H1 (cell line): ENCODE data around the gene FARS2. TPM values are rescaled to one million over a fixed set of nuclear protein-coding genes. Genes with fewer than 3 reads are reported as not detected.

Source experiments
- CTCF ChIA-PET: fragments of 300-600 bp; sonication (Branson Sonifier 250); formaldehyde crosslinking; loops from one replicate; lab custom pipeline; 2021; ENCODE audit not compliant: partially characterized antibody; lab: Charles Lee
- POLR2A ChIA-PET: fragments of 300-600 bp; sonication (Branson Sonifier 250); formaldehyde crosslinking; loops from one replicate; lab custom pipeline; 2021; ENCODE audit warnings: inconsistent platforms; ENCODE audit not compliant: partially characterized antibody; lab: Charles Lee
- DNase-seq, 2 experiments: peaks; one replicate each; pipeline versions ENCODE4 v3.0.0 to v3.0.0-alpha.2; 2010 to 2022; ENCODE audit warnings: low spot score in 2 of 2, low read depth in 1 of 2, mixed read lengths in 1 of 2
- FAIRE-seq: peaks from 2 replicates; lab custom pipeline; 2011; peaks lifted over from hg19 to GRCh38; lab: Jason Lieb, UNC
- H2AFZ ChIP-seq: 2 replicates; pipeline ENCODE4 v1.8.1; 2012; ENCODE audit warnings: low read length, inconsistent platforms
- H2AK5ac ChIP-seq: 2 replicates; pipeline ENCODE4 v1.6.1; 2013; ENCODE audit warnings: low read depth, low read length
- H2BK120ac ChIP-seq: replicated peaks from 2 replicates; pipeline ENCODE3; 2013; ENCODE audit warnings: low read depth, low read length, inconsistent platforms
- H2BK12ac ChIP-seq: 2 replicates; pipeline ENCODE4 v1.6.1; 2013; ENCODE audit warnings: low read depth, low read length
- H2BK15ac ChIP-seq: 2 replicates; pipeline ENCODE4 v1.6.1; 2013; ENCODE audit warnings: low read length
- H2BK20ac ChIP-seq: 2 replicates; pipeline ENCODE4 v1.6.1; 2013; ENCODE audit warnings: low read length
- H2BK5ac ChIP-seq: 2 replicates; pipeline ENCODE4 v1.6.1; 2013; ENCODE audit warnings: low read depth, low read length
- H3K14ac ChIP-seq: 2 replicates; pipeline ENCODE4 v1.6.1; 2013; ENCODE audit warnings: inconsistent platforms; ENCODE audit not compliant: insufficient read length
- H3K18ac ChIP-seq: 2 replicates; pipeline ENCODE4 v1.6.1; 2013; ENCODE audit warnings: low read length; ENCODE audit errors: extremely low read depth
- H3K23ac ChIP-seq: 2 replicates; pipeline ENCODE4 v1.6.1; 2013; ENCODE audit warnings: inconsistent platforms; ENCODE audit not compliant: insufficient read length
- H3K23me2 ChIP-seq: 2 replicates; pipeline ENCODE4 v1.6.1; 2013; ENCODE audit warnings: low read depth, low read length
- H3K27ac ChIP-seq: 2 replicates; pipeline ENCODE4 v1.6.1; 2011; ENCODE audit warnings: low read depth, low read length, inconsistent platforms
- H3K27me3 ChIP-seq, 4 experiments: replicated peaks in 1 of 4; 1 replicate in 1 of 4; 2 replicates in 3 of 4; pipeline versions ENCODE4 v1.6.1 to v1.8.1; 2011 to 2013; ENCODE audit warnings: low read length in 3 of 4, mild to moderate bottlenecking in 3 of 4, inconsistent platforms in 2 of 4, mixed read lengths in 2 of 4, moderate library complexity in 1 of 4; ENCODE audit not compliant: control insufficient read depth in 3 of 4, insufficient read depth in 3 of 4; ENCODE audit errors: extremely low read depth in 1 of 4
- H3K36me3 ChIP-seq, 4 experiments: 2 replicates each; pipeline versions ENCODE4 v1.6.1 to v1.8.1; 2011 to 2013; ENCODE audit warnings: mild to moderate bottlenecking in 4 of 4, low read length in 3 of 4, moderate library complexity in 2 of 4, control low read depth in 1 of 4, inconsistent platforms in 1 of 4; ENCODE audit not compliant: insufficient read depth in 4 of 4, control insufficient read depth in 2 of 4
- H3K4ac ChIP-seq: replicated peaks from 2 replicates; pipeline ENCODE3; 2013; ENCODE audit warnings: low read length, low read depth, mixed read lengths, inconsistent platforms; ENCODE audit not compliant: insufficient read length
- H3K4me1 ChIP-seq, 4 experiments: replicated peaks in 1 of 4; 1 replicate in 1 of 4; 2 replicates in 3 of 4; pipeline versions ENCODE4 v1.6.1 to v1.8.1; 2011 to 2013; ENCODE audit warnings: low read length in 3 of 4, inconsistent platforms in 2 of 4, mixed read lengths in 1 of 4; ENCODE audit not compliant: insufficient read depth in 4 of 4, control insufficient read depth in 3 of 4
- H3K4me2 ChIP-seq, 2 experiments: 2 replicates each; pipeline versions ENCODE4 v1.6.1 to v1.8.1; 2011 to 2013; ENCODE audit warnings: low read depth in 2 of 2, low read length in 2 of 2, control low read depth in 1 of 2, inconsistent platforms in 1 of 2, mild to moderate bottlenecking in 1 of 2; ENCODE audit not compliant: insufficient read depth in 1 of 2
- H3K4me3 ChIP-seq, 4 experiments: fragments of 200-600, 300-600 bp in 1 of 4; sonication (generic), shearing (Covaris generic), sonication (Bioruptor Twin) in 1 of 4; 2 replicates each; pipeline versions ENCODE4 v1.5.1 to v1.8.1; 2011 to 2016; ENCODE audit warnings: low read length in 4 of 4, low read depth in 3 of 4, control low read depth in 2 of 4, inconsistent platforms in 2 of 4, mild to moderate bottlenecking in 2 of 4, mixed read lengths in 1 of 4, moderate library complexity in 1 of 4; ENCODE audit not compliant: insufficient read depth in 2 of 4; ENCODE audit errors: extremely low read depth in 1 of 4
- H3K56ac ChIP-seq: replicated peaks from 2 replicates; pipeline ENCODE3; 2013; ENCODE audit warnings: low read depth, mild to moderate bottlenecking, mixed read lengths, low read length, inconsistent platforms; ENCODE audit not compliant: insufficient read length
- H3K79me1 ChIP-seq: 2 replicates; pipeline ENCODE4 v1.6.1; 2013; ENCODE audit warnings: low read depth, low read length, control low read depth
- H3K79me2 ChIP-seq, 2 experiments: 2 replicates each; pipeline versions ENCODE4 v1.6.1 to v1.8.1; 2012 to 2013; ENCODE audit warnings: low read length in 2 of 2, mild to moderate bottlenecking in 2 of 2, inconsistent platforms in 1 of 2; ENCODE audit not compliant: insufficient read depth in 2 of 2, control insufficient read depth in 1 of 2
- H3K9ac ChIP-seq, 4 experiments: replicated peaks in 1 of 4; 1 replicate in 1 of 4; 2 replicates in 3 of 4; pipeline versions ENCODE4 v1.6.1 to v1.8.1; 2011 to 2013; ENCODE audit warnings: low read depth in 3 of 4, low read length in 3 of 4, control low read depth in 2 of 4, mild to moderate bottlenecking in 2 of 4, moderate library complexity in 2 of 4, inconsistent platforms in 1 of 4; ENCODE audit errors: extremely low read depth in 1 of 4
- H3K9me3 ChIP-seq, 2 experiments: 2 replicates each; pipeline versions ENCODE4 v1.6.1 to v1.8.1; 2012 to 2013; ENCODE audit warnings: mild to moderate bottlenecking in 2 of 2, moderate library complexity in 2 of 2, control low read depth in 1 of 2, inconsistent platforms in 1 of 2, low read depth in 1 of 2, low read length in 1 of 2, mixed read lengths in 1 of 2; ENCODE audit not compliant: insufficient read depth in 2 of 2
- H4K20me1 ChIP-seq, 2 experiments: replicated peaks in 1 of 2; 2 replicates each; pipeline versions ENCODE3 to v1.8.1; 2011 to 2013; ENCODE audit warnings: inconsistent platforms in 2 of 2, low read length in 2 of 2, mild to moderate bottlenecking in 1 of 2; ENCODE audit not compliant: insufficient read depth in 2 of 2, control insufficient read depth in 1 of 2
- H4K5ac ChIP-seq: 2 replicates; pipeline ENCODE4 v1.6.1; 2013; ENCODE audit warnings: low read length, low read depth, mixed read lengths, inconsistent platforms; ENCODE audit not compliant: insufficient read length
- H4K8ac ChIP-seq: 2 replicates; pipeline ENCODE4 v1.8.0; 2013; ENCODE audit warnings: mild to moderate bottlenecking, moderate library complexity, low read length, inconsistent platforms; ENCODE audit not compliant: insufficient read depth; ENCODE audit errors: extremely low read depth
- H4K91ac ChIP-seq: replicated peaks from 2 replicates; pipeline ENCODE3; 2013; ENCODE audit warnings: low read length, mixed read lengths, inconsistent platforms; ENCODE audit not compliant: insufficient read length
- KDM4A ChIP-seq: IDR thresholded peaks from one replicate; pipeline ENCODE4 v1.7.1; 2012; ENCODE audit warnings: low read depth, mild to moderate bottlenecking, moderate library complexity, low read length, inconsistent platforms; ENCODE audit not compliant: severe bottlenecking
- TCF12 ChIP-seq: IDR thresholded peaks from 2 replicates; pipeline ENCODE4 v1.6.1; 2011; ENCODE audit warnings: low read depth, mild to moderate bottlenecking, low read length
- WGBS, 2 experiments: shearing (Covaris generic) in 1 of 2; methylation state at CpG; one replicate each; pipeline versions ENCODE4 v1.1.6 to v1.1.7; 2013 to 2015; ENCODE audit warnings: low lambda C conversion rate in 2 of 2, mixed read lengths in 2 of 2, inconsistent platforms in 1 of 2, low coverage in 1 of 2, missing lambda C conversion rate in 1 of 2; ENCODE audit not compliant: insufficient replicate concordance in 2 of 2, insufficient coverage in 1 of 2, insufficient read length in 1 of 2; ENCODE audit errors: extremely low coverage in 1 of 2, missing lambda C conversion rate in 1 of 2; 5-methylcytosine and 5-hydroxymethylcytosine counted together
- polyA plus RNA-seq, 7 experiments: library from polyadenylated mRNA; depleted of rRNA in 3 of 7; stranded (reverse) in 5 of 7; unstranded in 2 of 7; fragments of >200 nt in 5 of 7; fragments of 200-250 nt in 2 of 7; gene quantifications; 1 replicate in 5 of 7; 2 replicates in 1 of 7; 4 replicates in 1 of 7; pipeline versions ENCODE4 v1.2.1 to v1.2.3, GENCODE V29; 2011 to 2013; ENCODE audit warnings: missing spikeins in 2 of 7, mixed read lengths in 2 of 7
- total RNA-seq: library from RNA; stranded (reverse); fragmentation: NEBNext Ultra II Directional; extraction: Animal tissue kit (Norgen Biotek cat#: 25700); gene quantifications from 2 replicates; pipeline ENCODE4 v1.2.1, GENCODE V29; 2021

Gene FARS2
- total and polyA plus RNA-seq, 2 of the 8 experiments (the other 6 are each of a cell fraction or from before 2014, with no cell fraction given): 11.7 to 14.4 TPM

DNA sequence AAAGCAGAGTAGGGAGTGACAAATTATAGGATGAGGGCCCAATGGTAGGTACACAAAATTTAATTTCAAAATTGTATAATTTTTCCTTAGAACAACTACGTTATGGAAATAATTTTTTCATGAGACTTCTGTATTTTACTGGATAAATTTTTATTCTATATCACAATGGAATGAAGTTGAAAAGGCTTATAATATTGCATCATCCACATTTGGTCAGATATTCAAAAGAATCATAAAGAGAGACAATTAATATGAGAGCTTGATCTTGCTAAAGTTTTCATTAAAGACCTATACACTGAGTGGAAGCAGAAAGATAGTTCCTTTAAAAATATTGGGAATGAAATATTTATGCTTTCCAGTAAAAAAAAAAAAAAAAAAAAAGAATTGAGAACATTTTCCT is 242.8 kb downstream of the FARS2 start:
- peaks cover 0 to 2% (median 0%) of the 10 kb centered on the region in 4 experiments; a peak in 1 of 7 replicates for H3K4me1 ChIP-seq
- H3K23me2 ChIP-seq: no peaks in the 10 kb centered on the region
- H3K4me2 ChIP-seq: no peak overlapping the region
- H2BK15ac ChIP-seq: no peak overlapping the region
- no peaks in the 10 kb centered on the region for H3K79me2 ChIP-seq
- no peak overlapping the region for H2BK120ac ChIP-seq
- no peaks in the 10 kb centered on the region for H3K36me3 ChIP-seq
- H3K27me3 ChIP-seq: no peaks in the 10 kb centered on the region
- no peak overlapping the region for H4K8ac ChIP-seq
- FAIRE-seq (no peak), DNase-seq (no peak)
- no peak overlapping the region for H4K91ac ChIP-seq
- H3K4ac ChIP-seq: no peak overlapping the region
- no peak overlapping the region for H3K18ac ChIP-seq
- H2AFZ ChIP-seq: no peak overlapping the region
- H2BK12ac ChIP-seq: no peak overlapping the region
- no peak overlapping the region for H3K27ac ChIP-seq
- POLR2A ChIA-PET: no interaction called here
- H4K5ac ChIP-seq: no peak overlapping the region
- no peak overlapping the region for H3K23ac ChIP-seq
- H2BK5ac ChIP-seq: no peak overlapping the region
- 84% methylated on average over 1 of the region's 1 CpG; no CpG with 5 or more reads in 1 of the 2 experiments for WGBS, 2 experiments
- no peak overlapping the region for H2AK5ac ChIP-seq
- H3K56ac ChIP-seq: no peak overlapping the region
- no peak overlapping the region for H3K14ac ChIP-seq
- TF ChIP-seq TCF12: no peak
- TF ChIP-seq KDM4A: no peak
- H4K20me1 ChIP-seq: no peaks in the 10 kb centered on the region
- H3K9ac ChIP-seq: no peak overlapping the region
- H2BK20ac ChIP-seq: no peak overlapping the region
- no peaks in the 10 kb centered on the region for H3K79me1 ChIP-seq
- H3K4me3 ChIP-seq: no peak overlapping the region
- no peaks in the 10 kb centered on the region for H3K9me3 ChIP-seq
- CTCF ChIA-PET: interaction anchor here (0.6 to 2.6 kb wide), 2 partner anchors 32 to 121 kb away, joined by 3 to 10 read pairs; no protein-coding TSS in a partner anchor
